ENCODE measurements around the gene IDI1. TPM values are rescaled to one million over a fixed set of nuclear protein-coding genes. Genes with fewer than 3 reads are reported as not detected.
"Not testable (repeated sequence)": the region's sequence is repeated elsewhere in the genome, so short reads cannot be mapped to it uniquely, and the experiment has no call there.

The IDI1 gene
- total RNA-seq, 1 experiment from 2014 or later: 47.2 TPM

DNA sequence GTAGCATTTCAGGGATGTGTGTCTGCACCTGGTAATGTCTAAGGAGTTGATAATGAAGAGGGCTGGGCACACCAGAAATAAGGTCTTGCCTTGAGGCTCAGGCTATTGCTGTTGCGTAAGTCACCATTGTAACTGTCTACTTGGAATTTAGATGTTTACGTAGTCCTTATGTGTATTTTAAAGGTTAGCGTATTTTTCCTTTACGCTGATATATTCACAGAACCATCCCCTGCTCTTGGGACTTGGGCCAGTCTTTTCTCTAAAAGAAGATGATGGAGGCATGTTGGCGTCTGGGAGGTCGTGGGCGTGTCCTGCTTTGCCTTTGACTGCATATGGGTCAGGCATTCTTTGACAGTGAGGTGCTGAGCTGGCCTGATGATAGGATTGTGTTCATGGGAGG lies 22.0 kb upstream of the IDI1 start (continued):
- TF ChIP-seq ZNF219 (CRISPR knock-in tag; IDR thresholded peaks at IDR 0.05; ENCODE audit: borderline replicate concordance): no peak

DNA sequence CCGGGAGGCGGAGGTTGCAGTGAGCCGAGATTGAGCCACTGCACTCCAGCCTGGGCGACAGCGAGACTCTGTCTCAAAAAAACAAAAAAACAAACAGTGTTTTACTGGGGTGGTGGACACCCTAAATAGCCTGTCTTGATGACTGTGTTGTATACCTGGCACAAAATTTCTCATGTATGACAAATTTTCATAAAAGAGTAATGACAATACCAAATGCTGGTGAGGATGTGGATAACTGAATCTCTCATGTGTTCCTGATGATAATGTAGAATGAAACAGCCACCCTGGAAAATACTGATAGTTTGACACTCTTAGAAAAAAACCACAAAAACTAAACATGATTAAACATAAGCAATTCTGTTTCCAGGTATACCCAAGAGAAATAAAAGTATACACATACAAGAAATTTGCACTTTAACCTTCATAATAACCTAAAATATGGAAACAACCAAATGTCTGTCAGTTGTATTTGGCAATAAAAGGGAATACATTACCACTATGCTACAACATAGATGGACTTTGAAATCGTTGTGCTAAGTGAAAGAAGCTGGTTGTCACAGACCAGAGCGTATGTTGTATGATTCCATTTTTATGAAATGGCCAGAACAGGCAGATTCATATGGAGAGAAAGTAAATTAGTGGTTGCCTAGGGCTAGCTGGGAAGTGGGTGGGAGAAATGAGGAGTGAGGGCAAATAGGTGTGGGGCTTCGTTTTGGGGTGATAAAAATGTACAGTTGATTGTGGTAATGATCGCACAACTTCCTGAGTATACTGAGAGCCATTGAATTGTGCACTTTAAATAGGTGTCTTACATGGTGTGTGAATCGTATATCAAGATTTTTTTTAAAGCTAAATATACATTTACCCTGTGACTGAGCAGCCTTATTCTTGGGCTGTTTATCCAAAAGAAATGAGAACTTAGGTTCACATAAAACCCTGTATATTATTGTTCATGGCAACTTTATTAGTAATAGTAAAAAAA lies 19.8 kb upstream of the IDI1 start:
- Mint-ChIP-seq H3K4me3 (no peak overlapping the region), H3K36me3 (peaks cover 10% of the 10 kb centered on the region), H3K4me1 (peaks cover 6% of the 10 kb centered on the region; the same call in 1 of the 2 replicates), H3K27me3 (ENCODE audit: low read depth) (no peaks in the 10 kb centered on the region), H3K9me3 (no peaks in the 10 kb centered on the region), H3K27ac (no peak overlapping the region)
- ChIA-PET CTCF (interaction anchor here (1.3 kb wide), 1 partner anchor 20 kb away, joined by 3 read pairs; the partner anchor contains the start of gene IDI1), POLR2A (no interaction called here)
- ATAC-seq: no peak
- no peak for TF ChIP-seq ZNF317 (CRISPR knock-in tag; IDR thresholded peaks at IDR 0.05; ENCODE audit: borderline replicate concordance, low read depth)
- no peak for TF ChIP-seq NR1H2 (CRISPR knock-in tag; IDR thresholded peaks at IDR 0.05)
- TF ChIP-seq, protein P1, sequence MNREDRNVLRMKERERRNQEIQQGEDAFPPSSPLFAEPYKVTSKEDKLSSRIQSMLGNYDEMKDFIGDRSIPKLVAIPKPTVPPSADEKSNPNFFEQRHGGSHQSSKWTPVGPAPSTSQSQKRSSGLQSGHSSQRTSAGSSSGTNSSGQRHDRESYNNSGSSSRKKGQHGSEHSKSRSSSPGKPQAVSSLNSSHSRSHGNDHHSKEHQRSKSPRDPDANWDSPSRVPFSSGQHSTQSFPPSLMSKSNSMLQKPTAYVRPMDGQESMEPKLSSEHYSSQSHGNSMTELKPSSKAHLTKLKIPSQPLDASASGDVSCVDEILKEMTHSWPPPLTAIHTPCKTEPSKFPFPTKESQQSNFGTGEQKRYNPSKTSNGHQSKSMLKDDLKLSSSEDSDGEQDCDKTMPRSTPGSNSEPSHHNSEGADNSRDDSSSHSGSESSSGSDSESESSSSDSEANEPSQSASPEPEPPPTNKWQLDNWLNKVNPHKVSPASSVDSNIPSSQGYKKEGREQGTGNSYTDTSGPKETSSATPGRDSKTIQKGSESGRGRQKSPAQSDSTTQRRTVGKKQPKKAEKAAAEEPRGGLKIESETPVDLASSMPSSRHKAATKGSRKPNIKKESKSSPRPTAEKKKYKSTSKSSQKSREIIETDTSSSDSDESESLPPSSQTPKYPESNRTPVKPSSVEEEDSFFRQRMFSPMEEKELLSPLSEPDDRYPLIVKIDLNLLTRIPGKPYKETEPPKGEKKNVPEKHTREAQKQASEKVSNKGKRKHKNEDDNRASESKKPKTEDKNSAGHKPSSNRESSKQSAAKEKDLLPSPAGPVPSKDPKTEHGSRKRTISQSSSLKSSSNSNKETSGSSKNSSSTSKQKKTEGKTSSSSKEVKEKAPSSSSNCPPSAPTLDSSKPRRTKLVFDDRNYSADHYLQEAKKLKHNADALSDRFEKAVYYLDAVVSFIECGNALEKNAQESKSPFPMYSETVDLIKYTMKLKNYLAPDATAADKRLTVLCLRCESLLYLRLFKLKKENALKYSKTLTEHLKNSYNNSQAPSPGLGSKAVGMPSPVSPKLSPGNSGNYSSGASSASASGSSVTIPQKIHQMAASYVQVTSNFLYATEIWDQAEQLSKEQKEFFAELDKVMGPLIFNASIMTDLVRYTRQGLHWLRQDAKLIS (CRISPR knock-in tag; IDR thresholded peaks at IDR 0.05; ENCODE audit: borderline replicate concordance): no peak
- no peak for TF ChIP-seq CBFB (CRISPR knock-in tag; IDR thresholded peaks at IDR 0.05; ENCODE audit: low read depth)
- no peak for TF ChIP-seq ZNF138 (CRISPR knock-in tag; conservative IDR thresholded peaks at IDR 0.05)
- TF ChIP-seq KAT7 (CRISPR knock-in tag; IDR thresholded peaks at IDR 0.05; ENCODE audit: borderline replicate concordance): no peak
- TF ChIP-seq MYBL2 (CRISPR knock-in tag; IDR thresholded peaks at IDR 0.05): no peak
- DNase-seq (ENCODE audit: low spot score): no peak

DNA sequence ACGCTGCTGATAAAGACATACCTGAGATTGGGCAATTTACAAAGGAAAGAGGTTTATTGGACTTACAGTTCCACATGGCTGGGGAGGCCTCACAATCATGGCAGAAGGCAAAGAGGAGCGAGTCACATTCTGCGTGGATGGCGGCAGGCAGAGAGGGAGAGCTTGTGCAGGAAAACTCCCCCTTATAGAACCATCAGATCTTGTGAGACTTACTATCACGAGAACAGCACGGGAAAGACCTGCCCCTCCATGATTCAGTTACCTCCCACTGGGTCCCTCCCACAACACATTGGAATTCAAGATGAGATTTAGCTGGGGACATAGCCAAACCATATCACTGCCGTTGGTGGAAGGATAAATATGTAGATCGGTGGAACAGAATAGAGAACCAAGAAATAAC lies 17.8 kb upstream of the IDI1 start:
- H3K9me3 Mint-ChIP-seq; H3K4me1 Mint-ChIP-seq; POLR2A ChIA-PET; DNase-seq (ENCODE audit: low spot score); H3K27ac Mint-ChIP-seq; CTCF ChIA-PET; H3K27me3 Mint-ChIP-seq (ENCODE audit: low read depth); ATAC-seq; H3K4me3 Mint-ChIP-seq; H3K36me3 Mint-ChIP-seq: not testable (repeated sequence)

DNA sequence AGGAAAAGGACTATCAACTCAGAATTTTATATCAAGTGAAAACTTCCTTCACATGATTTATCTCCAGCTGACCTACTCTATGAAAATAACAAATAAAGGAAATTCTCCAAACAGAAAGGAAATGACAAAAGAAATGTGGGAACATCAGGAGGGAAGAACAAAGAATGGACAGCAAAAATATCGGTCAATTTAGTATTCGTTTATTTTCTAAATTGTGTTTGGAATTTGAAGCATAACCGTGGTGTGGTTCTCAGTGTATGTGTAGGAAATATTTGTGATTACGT lies 16.0 kb upstream of the IDI1 start:
- Mint-ChIP-seq H3K4me3 (no peak overlapping the region), H3K27ac (no peak overlapping the region), H3K4me1 (no peaks in the 10 kb centered on the region), H3K36me3 (no peaks in the 10 kb centered on the region), H3K9me3 (no peaks in the 10 kb centered on the region), H3K27me3 (ENCODE audit: low read depth) (no peaks in the 10 kb centered on the region)
- POLR2A ChIA-PET: no interaction called here
- no peak for ATAC-seq
- CTCF ChIA-PET: no interaction called here
- no peak for DNase-seq (ENCODE audit: low spot score)
- no peak for TF ChIP-seq TP53 (CRISPR knock-in tag; IDR thresholded peaks at IDR 0.05)
- TF ChIP-seq, protein P2, sequence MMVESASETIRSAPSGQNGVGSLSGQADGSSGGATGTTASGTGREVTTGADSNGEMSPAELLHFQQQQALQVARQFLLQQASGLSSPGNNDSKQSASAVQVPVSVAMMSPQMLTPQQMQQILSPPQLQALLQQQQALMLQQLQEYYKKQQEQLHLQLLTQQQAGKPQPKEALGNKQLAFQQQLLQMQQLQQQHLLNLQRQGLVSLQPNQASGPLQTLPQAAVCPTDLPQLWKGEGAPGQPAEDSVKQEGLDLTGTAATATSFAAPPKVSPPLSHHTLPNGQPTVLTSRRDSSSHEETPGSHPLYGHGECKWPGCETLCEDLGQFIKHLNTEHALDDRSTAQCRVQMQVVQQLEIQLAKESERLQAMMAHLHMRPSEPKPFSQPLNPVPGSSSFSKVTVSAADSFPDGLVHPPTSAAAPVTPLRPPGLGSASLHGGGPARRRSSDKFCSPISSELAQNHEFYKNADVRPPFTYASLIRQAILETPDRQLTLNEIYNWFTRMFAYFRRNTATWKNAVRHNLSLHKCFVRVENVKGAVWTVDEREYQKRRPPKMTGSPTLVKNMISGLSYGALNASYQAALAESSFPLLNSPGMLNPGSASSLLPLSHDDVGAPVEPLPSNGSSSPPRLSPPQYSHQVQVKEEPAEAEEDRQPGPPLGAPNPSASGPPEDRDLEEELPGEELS (CRISPR knock-in tag; IDR thresholded peaks at IDR 0.05): no peak
- TF ChIP-seq ZNF219 (CRISPR knock-in tag; IDR thresholded peaks at IDR 0.05; ENCODE audit: borderline replicate concordance): no peak
- TF ChIP-seq, protein P3, sequence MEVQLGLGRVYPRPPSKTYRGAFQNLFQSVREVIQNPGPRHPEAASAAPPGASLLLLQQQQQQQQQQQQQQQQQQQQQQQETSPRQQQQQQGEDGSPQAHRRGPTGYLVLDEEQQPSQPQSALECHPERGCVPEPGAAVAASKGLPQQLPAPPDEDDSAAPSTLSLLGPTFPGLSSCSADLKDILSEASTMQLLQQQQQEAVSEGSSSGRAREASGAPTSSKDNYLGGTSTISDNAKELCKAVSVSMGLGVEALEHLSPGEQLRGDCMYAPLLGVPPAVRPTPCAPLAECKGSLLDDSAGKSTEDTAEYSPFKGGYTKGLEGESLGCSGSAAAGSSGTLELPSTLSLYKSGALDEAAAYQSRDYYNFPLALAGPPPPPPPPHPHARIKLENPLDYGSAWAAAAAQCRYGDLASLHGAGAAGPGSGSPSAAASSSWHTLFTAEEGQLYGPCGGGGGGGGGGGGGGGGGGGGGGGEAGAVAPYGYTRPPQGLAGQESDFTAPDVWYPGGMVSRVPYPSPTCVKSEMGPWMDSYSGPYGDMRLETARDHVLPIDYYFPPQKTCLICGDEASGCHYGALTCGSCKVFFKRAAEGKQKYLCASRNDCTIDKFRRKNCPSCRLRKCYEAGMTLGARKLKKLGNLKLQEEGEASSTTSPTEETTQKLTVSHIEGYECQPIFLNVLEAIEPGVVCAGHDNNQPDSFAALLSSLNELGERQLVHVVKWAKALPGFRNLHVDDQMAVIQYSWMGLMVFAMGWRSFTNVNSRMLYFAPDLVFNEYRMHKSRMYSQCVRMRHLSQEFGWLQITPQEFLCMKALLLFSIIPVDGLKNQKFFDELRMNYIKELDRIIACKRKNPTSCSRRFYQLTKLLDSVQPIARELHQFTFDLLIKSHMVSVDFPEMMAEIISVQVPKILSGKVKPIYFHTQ (CRISPR knock-in tag; IDR thresholded peaks at IDR 0.05): no peak
- TF ChIP-seq, protein P4, sequence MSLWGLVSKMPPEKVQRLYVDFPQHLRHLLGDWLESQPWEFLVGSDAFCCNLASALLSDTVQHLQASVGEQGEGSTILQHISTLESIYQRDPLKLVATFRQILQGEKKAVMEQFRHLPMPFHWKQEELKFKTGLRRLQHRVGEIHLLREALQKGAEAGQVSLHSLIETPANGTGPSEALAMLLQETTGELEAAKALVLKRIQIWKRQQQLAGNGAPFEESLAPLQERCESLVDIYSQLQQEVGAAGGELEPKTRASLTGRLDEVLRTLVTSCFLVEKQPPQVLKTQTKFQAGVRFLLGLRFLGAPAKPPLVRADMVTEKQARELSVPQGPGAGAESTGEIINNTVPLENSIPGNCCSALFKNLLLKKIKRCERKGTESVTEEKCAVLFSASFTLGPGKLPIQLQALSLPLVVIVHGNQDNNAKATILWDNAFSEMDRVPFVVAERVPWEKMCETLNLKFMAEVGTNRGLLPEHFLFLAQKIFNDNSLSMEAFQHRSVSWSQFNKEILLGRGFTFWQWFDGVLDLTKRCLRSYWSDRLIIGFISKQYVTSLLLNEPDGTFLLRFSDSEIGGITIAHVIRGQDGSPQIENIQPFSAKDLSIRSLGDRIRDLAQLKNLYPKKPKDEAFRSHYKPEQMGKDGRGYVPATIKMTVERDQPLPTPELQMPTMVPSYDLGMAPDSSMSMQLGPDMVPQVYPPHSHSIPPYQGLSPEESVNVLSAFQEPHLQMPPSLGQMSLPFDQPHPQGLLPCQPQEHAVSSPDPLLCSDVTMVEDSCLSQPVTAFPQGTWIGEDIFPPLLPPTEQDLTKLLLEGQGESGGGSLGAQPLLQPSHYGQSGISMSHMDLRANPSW (CRISPR knock-in tag; conservative IDR thresholded peaks at IDR 0.05; ENCODE audit: low read depth): no peak
- TF ChIP-seq, protein P5, sequence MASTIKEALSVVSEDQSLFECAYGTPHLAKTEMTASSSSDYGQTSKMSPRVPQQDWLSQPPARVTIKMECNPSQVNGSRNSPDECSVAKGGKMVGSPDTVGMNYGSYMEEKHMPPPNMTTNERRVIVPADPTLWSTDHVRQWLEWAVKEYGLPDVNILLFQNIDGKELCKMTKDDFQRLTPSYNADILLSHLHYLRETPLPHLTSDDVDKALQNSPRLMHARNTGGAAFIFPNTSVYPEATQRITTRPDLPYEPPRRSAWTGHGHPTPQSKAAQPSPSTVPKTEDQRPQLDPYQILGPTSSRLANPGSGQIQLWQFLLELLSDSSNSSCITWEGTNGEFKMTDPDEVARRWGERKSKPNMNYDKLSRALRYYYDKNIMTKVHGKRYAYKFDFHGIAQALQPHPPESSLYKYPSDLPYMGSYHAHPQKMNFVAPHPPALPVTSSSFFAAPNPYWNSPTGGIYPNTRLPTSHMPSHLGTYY (CRISPR knock-in tag; IDR thresholded peaks at IDR 0.05): no peak
- TF ChIP-seq EMX1 (CRISPR knock-in tag; IDR thresholded peaks at IDR 0.05): no peak
- TF ChIP-seq GTF2I (CRISPR knock-in tag; conservative IDR thresholded peaks at IDR 0.05): no peak
- TF ChIP-seq, protein P6, sequence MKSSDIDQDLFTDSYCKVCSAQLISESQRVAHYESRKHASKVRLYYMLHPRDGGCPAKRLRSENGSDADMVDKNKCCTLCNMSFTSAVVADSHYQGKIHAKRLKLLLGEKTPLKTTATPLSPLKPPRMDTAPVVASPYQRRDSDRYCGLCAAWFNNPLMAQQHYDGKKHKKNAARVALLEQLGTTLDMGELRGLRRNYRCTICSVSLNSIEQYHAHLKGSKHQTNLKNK (CRISPR knock-in tag; IDR thresholded peaks at IDR 0.05): no peak
